ENCODE measurements around the gene MPI. TPM values are rescaled to one million over a fixed set of nuclear protein-coding genes. Genes with fewer than 3 reads are reported as not detected.
"Not testable (repeated sequence)": the region's sequence is repeated elsewhere in the genome, so short reads cannot be mapped to it uniquely, and the experiment has no call there.

Gene MPI
- total RNA-seq, 1 donor from 2014 or later, result 68.1 TPM

GRCh38 chr15:74920456-74920855 lies 30.6 kb downstream of the MPI start:
- intact Hi-C loops (cut with micrococcal nuclease), result no loop called here

- intact Hi-C loops (cut with micrococcal nuclease), result no loop called here
These were observed 34.7 kb downstream of the MPI start for GRCh38 chr15:74924525-74924924.

- intact Hi-C loops (cut with micrococcal nuclease), result no loop called here
These were observed 38.9 kb downstream of the MPI start for GRCh38 chr15:74928771-74929198.

- intact Hi-C loops (cut with micrococcal nuclease), result loop anchor here (2.0 kb wide), 1 partner anchor 15 kb away; no protein-coding TSS in a partner anchor
These were observed 43.7 kb downstream of the MPI start for GRCh38 chr15:74933573-74933972.

GRCh38 chr15:74935193-74935592 lies 45.4 kb downstream of the MPI start:
- intact Hi-C loops (cut with micrococcal nuclease), result not testable (repeated sequence)

GRCh38 chr15:74937272-74937589 lies 47.4 kb downstream of the MPI start:
- intact Hi-C loops (cut with micrococcal nuclease), result no loop called here

- intact Hi-C loops (cut with micrococcal nuclease), result loop anchor here (1.0 to 2.0 kb wide), 12 partner anchors 13 to 513 kb away; partner anchors contain the start of genes FAM219B, PPCDC, RPP25 and SCAMP2
These were observed 47.9 kb downstream of the MPI start, which contains the start of gene COX5A for GRCh38 chr15:74937590-74938371. COX5A (minus strand) TSS chr15:74938073; CDS start chr15:74938014, 59 bp downstream.

- intact Hi-C loops (cut with micrococcal nuclease), result loop anchor here (1.0 to 10.0 kb wide), 8 partner anchors 12 to 695 kb away; partner anchors contain the start of genes COX5A, FAM219B, IMP3 and SNX33
These were observed 60.5 kb downstream of the MPI start for GRCh38 chr15:74950078-74950908.

- intact Hi-C loops (cut with micrococcal nuclease), result loop anchor here (2.0 to 10.0 kb wide), 3 partner anchors 44 to 694 kb away; partner anchors contain the start of genes FAM219B, IMP3 and SNX33
These were observed 61.2 kb downstream of the MPI start for GRCh38 chr15:74951006-74951405.

Other genes starting within 250 kb of the MPI start
- gene EDC3, start 194.0 kb upstream of the MPI start, total RNA-seq, result 41.7 and 51.2 TPM in 2 replicates
- 0.42 and 0.46 TPM in 2 replicates for gene CYP1A1, start 164.5 kb upstream of the MPI start, total RNA-seq
- gene CYP1A2, start 141.2 kb upstream of the MPI start, total RNA-seq, result not detected in 2 replicates
- 461 and 477 TPM in 2 replicates for gene CSK, start 108.0 kb upstream of the MPI start, total RNA-seq
- gene LMAN1L, start 77.2 kb upstream of the MPI start, total RNA-seq, result 3.7 and 3.8 TPM in 2 replicates
- 0.91 and 1.4 TPM in 2 replicates for gene CPLX3, start 63.4 kb upstream of the MPI start, total RNA-seq
- 57.9 and 58.0 TPM in 2 replicates for gene ULK3, start 46.9 kb upstream of the MPI start, total RNA-seq
- 155 and 156 TPM in 2 replicates for gene SCAMP2, start 16.7 kb upstream of the MPI start, total RNA-seq
- 92.8 and 111 TPM in 2 replicates for gene FAM219B, start 16.8 kb downstream of the MPI start, total RNA-seq
- 205 and 208 TPM in 2 replicates for gene COX5A, start 48.0 kb downstream of the MPI start, total RNA-seq
- 5.4 and 6.0 TPM in 2 replicates for gene RPP25, start 66.7 kb downstream of the MPI start, total RNA-seq
- 0.98 and 1.4 TPM in 2 replicates for gene SCAMP5, start 105.5 kb downstream of the MPI start, total RNA-seq
- 39.6 and 41.3 TPM in 2 replicates for gene PPCDC, start 133.5 kb downstream of the MPI start, total RNA-seq

Data from T-helper 1 cell treated with Interleukin-12 subunit alpha and Interleukin-12 subunit beta and Interleukin-4 antibody, amounts not matched to agents 30 ng/mL and 1 ng/mL, for 36 hours (primary cell).